GM21367 (cell line): ENCODE results near the gene AOPEP.

Experiments used
- ATAC-seq: cut with Tn5 transposase; IDR thresholded peaks from one replicate; pipeline ENCODE4 v1.9.1; 2021; ENCODE audit not compliant: unreplicated experiment

The AOPEP gene

GRCh38 chr9:94714494-94714893 lies 12.0 kb upstream of the AOPEP start:
- ATAC-seq, result no peak

GRCh38 chr9:94717761-94718160 lies 8.7 kb upstream of the AOPEP start:
- no peak for ATAC-seq

- no peak for ATAC-seq
These were observed 7.6 kb upstream of the AOPEP start for GRCh38 chr9:94718936-94719335.

- no peak for ATAC-seq
These were observed 6.6 kb upstream of the AOPEP start for GRCh38 chr9:94719878-94720277.

GRCh38 chr9:94720846-94721549 lies 5.5 kb upstream of the AOPEP start:
- ATAC-seq, result no peak

- ATAC-seq, result no peak
These were observed 4.7 kb upstream of the AOPEP start for GRCh38 chr9:94721754-94722153.

GRCh38 chr9:94725293-94725692 lies 1.2 kb upstream of the AOPEP start:
- no peak for ATAC-seq

- no peak for ATAC-seq
These were observed 2.2 kb downstream of the AOPEP start for GRCh38 chr9:94728719-94729118.

GRCh38 chr9:94729199-94729598 lies 2.7 kb downstream of the AOPEP start:
- ATAC-seq, result no peak

GRCh38 chr9:94734054-94734754 lies 7.7 kb downstream of the AOPEP start:
- ATAC-seq, result no peak

- no peak for ATAC-seq
These were observed 10.3 kb downstream of the AOPEP start for GRCh38 chr9:94736759-94737158.

- no peak for ATAC-seq
These were observed 13.8 kb downstream of the AOPEP start for GRCh38 chr9:94740145-94740840.

- no peak for ATAC-seq
These were observed 15.4 kb downstream of the AOPEP start for GRCh38 chr9:94741866-94742265.

- ATAC-seq, result no peak
These were observed 16.8 kb downstream of the AOPEP start for GRCh38 chr9:94743035-94743954.

GRCh38 chr9:94745806-94746540 lies 19.5 kb downstream of the AOPEP start:
- no peak for ATAC-seq

GRCh38 chr9:94746541-94747370 lies 20.3 kb downstream of the AOPEP start:
- no peak for ATAC-seq

- ATAC-seq, result no peak
These were observed 28.5 kb downstream of the AOPEP start for GRCh38 chr9:94754976-94755475.

- no peak for ATAC-seq
These were observed 30.7 kb downstream of the AOPEP start for GRCh38 chr9:94757158-94757557.

GRCh38 chr9:94758031-94758430 lies 31.5 kb downstream of the AOPEP start:
- ATAC-seq, result no peak
